Spleen (tissue), 11 donors: Measurements from ENCODE around the gene MOCS3. TPM values are rescaled to one million over a fixed set of nuclear protein-coding genes. Genes with fewer than 3 reads are reported as not detected.

ENCODE experiments used
- DNase-seq: peaks from one replicate; pipeline ENCODE4 v3.0.0-alpha.2; 2020
- H3K27ac ChIP-seq, 8 donors: fragments of 200-600 bp; sonication (generic) in 7 of 8; 1 replicate in 4 of 8; 2 replicates in 4 of 8; pipeline versions ENCODE4 v1.5.0 to v1.8.0; 2016 to 2021; ENCODE audit warnings: inconsistent platforms in 4 of 8, mild to moderate bottlenecking in 4 of 8, moderate library complexity in 1 of 8
- H3K27me3 ChIP-seq, 7 donors: fragments of 200-600 bp; sonication (generic) in 6 of 7; replicated peaks in 1 of 7; 1 replicate in 4 of 7; 2 replicates in 3 of 7; pipeline versions ENCODE4 v1.5.0 to v1.8.0; 2016 to 2021; ENCODE audit warnings: inconsistent platforms in 3 of 7, mild to moderate bottlenecking in 1 of 7
- H3K36me3 ChIP-seq, 6 donors: fragments of 200-600 bp; sonication (generic) in 5 of 6; 1 replicate in 4 of 6; 2 replicates in 2 of 6; pipeline versions ENCODE4 v1.5.0 to v1.8.0; 2016 to 2021; ENCODE audit warnings: inconsistent platforms in 2 of 6
- H3K4me1 ChIP-seq, 6 donors: fragments of 200-600 bp; sonication (generic) in 5 of 6; 1 replicate in 3 of 6; 2 replicates in 3 of 6; pipeline versions ENCODE4 v1.5.0 to v1.8.0; 2016 to 2021; ENCODE audit warnings: inconsistent platforms in 3 of 6
- H3K4me3 ChIP-seq, 8 donors: fragments of 200-600 bp; sonication (generic) in 7 of 8; 1 replicate in 4 of 8; 2 replicates in 4 of 8; pipeline versions ENCODE4 v1.5.0 to v1.8.0; 2016 to 2021; ENCODE audit warnings: inconsistent platforms in 4 of 8, mild to moderate bottlenecking in 4 of 8, moderate library complexity in 2 of 8
- H3K9me3 ChIP-seq, 8 donors: fragments of 200-600 bp; sonication (generic) in 7 of 8; 1 replicate in 4 of 8; 2 replicates in 4 of 8; pipeline versions ENCODE4 v1.5.0 to v1.8.0; 2016 to 2021; ENCODE audit warnings: inconsistent platforms in 4 of 8
- POLR2A ChIP-seq, 3 donors: fragments of 450-650 bp; IDR thresholded peaks; one replicate each; pipeline ENCODE4 v1.5.1; 2017; ENCODE audit warnings: antibody characterized with exemption in 3 of 3, mild to moderate bottlenecking in 1 of 3
- POLR2AphosphoS5 ChIP-seq, 3 donors: sonication (generic); formaldehyde crosslinking; IDR thresholded peaks; one replicate each; pipeline ENCODE4 v1.5.1; 2017; ENCODE audit warnings: antibody characterized with exemption in 3 of 3
- WGBS, 5 donors: extraction: QIAGEN DNeasy Blood & Tissue Kit in 3 of 5; methylation state at CpG; one replicate each; pipeline versions ENCODE4 v1.1.5 to v1.1.7; 2013 to 2018; 5-methylcytosine and 5-hydroxymethylcytosine counted together
- intact Hi-C: fragments of 100-400 bp; cut with DNase I; formaldehyde crosslinking; loops from one replicate; pipeline ENCODE4 v1.15.0; 2023; ENCODE audit warnings: low total_unique reads
- polyA plus RNA-seq, 3 donors: library from polyadenylated mRNA; stranded (reverse); fragments of 200-250 nt; gene quantifications; one replicate each; pipeline ENCODE4 v1.2.1, GENCODE V29; 2013
- total RNA-seq, 7 donors: library from RNA; depleted of rRNA in 3 of 7; stranded (reverse); fragments of >200 nt in 3 of 7; fragmentation: NEBNext Ultra II Directional in 4 of 7; extraction: Animal tissue kit (Norgen Biotek cat#: 25700) in 4 of 7; gene quantifications; one replicate each; pipeline versions ENCODE4 v1.1.0 to v1.2.1, GENCODE V29; 2016 to 2021
- TF ChIP-seq, protein P1 (sequence below), 11 experiments: fragments of 200-600 bp in 7 of 11; fragments of 450-650 bp in 4 of 11; sonication (generic) in 4 of 11; IDR thresholded peaks in 8 of 11; conservative IDR thresholded peaks in 3 of 11; 1 replicate in 7 of 11; 2 replicates in 4 of 11; pipeline versions ENCODE4 v1.4.0 to v1.8.0; 2016 to 2021; ENCODE audit warnings: antibody characterized with exemption in 11 of 11, inconsistent platforms in 4 of 11, mild to moderate bottlenecking in 1 of 11
- donor health status: healthy with polysubstance abuse.
- donor health status: DM: no; HTN: no; CAD: no; lungs with moderate emphysema.
- donor health status: DM: no; HTN: no; CAD: no.
- donor health status: Bipolar disorder and iron deficiency.
- donor health status: healthy.
- donor health status: DM: no; HTN: no; CAD: no.
- donor health status: DM: yes; HTN: yes; CAD: no.

The MOCS3 gene
- total and polyA plus RNA-seq, 10 donors, result 2.6 to 7.0 (median 4.8) TPM

DNA sequence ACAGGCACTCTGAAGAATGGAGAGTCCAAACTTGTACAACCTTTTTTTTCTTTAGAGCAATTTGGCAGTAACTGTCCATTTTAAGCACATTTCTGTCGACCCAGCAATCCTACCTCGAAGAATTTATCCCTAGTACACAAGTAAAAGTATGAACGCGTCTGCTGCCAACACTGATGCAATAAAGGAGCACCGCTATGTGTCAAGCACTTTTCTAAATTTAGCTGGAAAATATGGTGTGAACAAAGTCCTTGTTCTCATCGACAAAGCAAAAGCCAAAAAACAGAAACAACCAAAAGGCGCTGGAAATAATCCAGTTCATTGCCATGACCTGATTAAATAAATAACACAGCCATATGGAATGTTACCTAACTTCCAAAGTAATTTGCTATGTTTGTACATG is 1.3 kb upstream of the MOCS3 start:
- intact Hi-C loops, result no loop called here

GRCh38 chr20:50957798-50958614 is 612 bp upstream of the MOCS3 start, which contains the start of gene DPM1:
DPM1 (minus strand) TSS chr20:50958532; CDS start chr20:50958523, 9 bp downstream.
- TF ChIP-seq, protein P1, sequence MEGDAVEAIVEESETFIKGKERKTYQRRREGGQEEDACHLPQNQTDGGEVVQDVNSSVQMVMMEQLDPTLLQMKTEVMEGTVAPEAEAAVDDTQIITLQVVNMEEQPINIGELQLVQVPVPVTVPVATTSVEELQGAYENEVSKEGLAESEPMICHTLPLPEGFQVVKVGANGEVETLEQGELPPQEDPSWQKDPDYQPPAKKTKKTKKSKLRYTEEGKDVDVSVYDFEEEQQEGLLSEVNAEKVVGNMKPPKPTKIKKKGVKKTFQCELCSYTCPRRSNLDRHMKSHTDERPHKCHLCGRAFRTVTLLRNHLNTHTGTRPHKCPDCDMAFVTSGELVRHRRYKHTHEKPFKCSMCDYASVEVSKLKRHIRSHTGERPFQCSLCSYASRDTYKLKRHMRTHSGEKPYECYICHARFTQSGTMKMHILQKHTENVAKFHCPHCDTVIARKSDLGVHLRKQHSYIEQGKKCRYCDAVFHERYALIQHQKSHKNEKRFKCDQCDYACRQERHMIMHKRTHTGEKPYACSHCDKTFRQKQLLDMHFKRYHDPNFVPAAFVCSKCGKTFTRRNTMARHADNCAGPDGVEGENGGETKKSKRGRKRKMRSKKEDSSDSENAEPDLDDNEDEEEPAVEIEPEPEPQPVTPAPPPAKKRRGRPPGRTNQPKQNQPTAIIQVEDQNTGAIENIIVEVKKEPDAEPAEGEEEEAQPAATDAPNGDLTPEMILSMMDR (IDR thresholded peaks at IDR 0.05 in 8 of 11, conservative IDR thresholded peaks at IDR 0.05 in 3 of 11), result no peak
- TF ChIP-seq POLR2AphosphoS5 (IDR thresholded peaks at IDR 0.05) (peak; percentile 88 to 99 (median 93)), POLR2A (IDR thresholded peaks at IDR 0.05) (peak in 2 of 3 donors; percentile 54 to 68)
- H3K36me3 ChIP-seq, result peaks cover 0 to 50% (median 19%) of the 10 kb centered on the region in 6 donors
- peak; percentile 95 for DNase-seq
- no peaks in the 10 kb centered on the region for H3K9me3 ChIP-seq
- WGBS, 5 donors, result 0 to 1% (median 0%) methylated on average over 49 to 52 of the region's 52 CpGs
- intact Hi-C loops, result no loop called here
- peak within 1 kb of the TSS; percentile 85 to 100 (median 98) for H3K4me3 ChIP-seq
- H3K4me1 ChIP-seq, result peaks cover 45 to 89% (median 65%) of the 10 kb centered on the region in 6 donors
- no peaks in the 10 kb centered on the region for H3K27me3 ChIP-seq
- H3K27ac ChIP-seq, result peak within 1 kb of the TSS; percentile 87 to 98 (median 94)

More for the DNA sequence above, 1.3 kb upstream of the MOCS3 start:
- no peak for DNase-seq
- Histone ChIP-seq H3K27me3 (no peaks in the 10 kb centered on the region), H3K4me1 (peaks cover 45 to 84% (median 65%) of the 10 kb centered on the region in 6 donors), H3K4me3 (peak overlapping the region; percentile 85 to 100 (median 98)), H3K27ac (peak overlapping the region in 3 of 8 donors; percentile 92 to 94 (median 94)), H3K36me3 (peaks cover 0 to 52% (median 22%) of the 10 kb centered on the region in 6 donors), H3K9me3 (no peaks in the 10 kb centered on the region)
- WGBS, 5 donors, result 18 to 34% (median 26%) methylated on average over 7 of the region's 7 CpGs
- TF ChIP-seq POLR2AphosphoS5 (IDR thresholded peaks at IDR 0.05), result no peak
- TF ChIP-seq, protein P1 (IDR thresholded peaks at IDR 0.05 in 8 of 11, conservative IDR thresholded peaks at IDR 0.05 in 3 of 11), result no peak
- no peak for TF ChIP-seq POLR2A (IDR thresholded peaks at IDR 0.05)

DNA sequence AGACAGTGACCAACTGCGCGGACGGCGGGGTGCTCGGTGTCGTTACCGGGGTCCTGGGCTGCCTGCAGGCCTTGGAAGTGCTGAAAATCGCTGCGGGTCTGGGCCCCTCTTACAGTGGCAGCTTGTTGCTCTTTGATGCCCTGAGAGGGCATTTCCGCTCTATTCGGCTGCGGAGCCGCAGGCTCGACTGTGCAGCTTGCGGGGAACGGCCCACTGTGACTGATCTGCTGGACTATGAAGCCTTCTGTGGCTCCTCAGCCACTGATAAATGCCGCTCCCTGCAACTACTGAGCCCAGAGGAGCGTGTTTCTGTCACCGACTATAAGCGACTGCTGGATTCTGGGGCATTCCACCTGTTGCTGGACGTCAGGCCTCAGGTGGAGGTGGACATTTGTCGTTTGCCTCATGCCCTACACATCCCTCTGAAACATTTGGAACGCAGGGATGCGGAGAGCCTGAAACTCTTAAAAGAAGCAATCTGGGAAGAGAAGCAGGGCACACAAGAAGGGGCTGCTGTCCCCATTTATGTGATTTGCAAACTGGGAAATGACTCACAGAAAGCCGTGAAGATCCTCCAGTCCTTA is 1.0 kb downstream of the MOCS3 start:
- intact Hi-C loops, result no loop called here
- no peaks in the 10 kb centered on the region for H3K9me3 ChIP-seq
- H3K27ac ChIP-seq, result peak overlapping the region in 6 of 8 donors; percentile 87 to 95 (median 94)
- 61 to 66% (median 64%) methylated on average over 22 to 25 of the region's 25 CpGs for WGBS, 5 donors
- peaks cover 43 to 72% (median 58%) of the 10 kb centered on the region in 6 donors for H3K4me1 ChIP-seq
- peaks cover 0 to 34% (median 3%) of the 10 kb centered on the region in 6 donors for H3K36me3 ChIP-seq
- peak overlapping the region; percentile 85 to 100 (median 98) for H3K4me3 ChIP-seq
- TF ChIP-seq, protein P1 (IDR thresholded peaks at IDR 0.05 in 8 of 11, conservative IDR thresholded peaks at IDR 0.05 in 3 of 11), result no peak
- TF ChIP-seq POLR2A (IDR thresholded peaks at IDR 0.05), result no peak
- TF ChIP-seq POLR2AphosphoS5 (IDR thresholded peaks at IDR 0.05), result no peak
- H3K27me3 ChIP-seq, result no peaks in the 10 kb centered on the region
- peak; percentile 84 for DNase-seq

DNA sequence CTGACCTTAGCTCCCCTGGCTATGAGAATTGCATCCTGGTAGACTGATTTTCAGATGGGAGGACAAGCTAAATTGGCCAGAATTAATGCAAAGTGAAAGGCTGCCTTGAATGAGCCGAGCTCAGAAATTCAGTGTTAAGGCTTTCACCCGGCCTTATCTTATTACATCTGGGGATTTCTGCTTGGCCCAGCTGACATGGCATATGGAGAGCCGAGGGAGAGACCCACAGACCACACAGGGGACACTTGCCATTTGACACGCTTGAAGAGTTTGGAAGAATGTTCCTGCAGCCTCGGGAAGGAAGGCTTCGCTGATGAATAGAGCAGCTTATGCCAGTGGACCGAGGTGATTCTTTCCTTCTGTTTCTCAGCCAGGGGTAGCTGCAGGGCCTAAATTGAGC is 9.0 kb downstream of the MOCS3 start:
- Histone ChIP-seq H3K4me1 (peaks cover 0 to 4% (median 0%) of the 10 kb centered on the region in 6 donors), H3K27ac (no peak overlapping the region), H3K4me3 (no peak overlapping the region), H3K36me3 (peaks cover 0 to 2% (median 0%) of the 10 kb centered on the region in 6 donors), H3K9me3 (no peaks in the 10 kb centered on the region), H3K27me3 (no peaks in the 10 kb centered on the region)
- DNase-seq, result no peak
- TF ChIP-seq, protein P1 (IDR thresholded peaks at IDR 0.05 in 8 of 11, conservative IDR thresholded peaks at IDR 0.05 in 3 of 11), result no peak
- TF ChIP-seq POLR2A (IDR thresholded peaks at IDR 0.05), result no peak
- intact Hi-C loops, result no loop called here
- 45 to 58% (median 53%) methylated on average over 7 of the region's 7 CpGs for WGBS, 5 donors
